Head of caudate nucleus (tissue), 42 donors: ENCODE results near the gene COL2A1.
A peak's percentile ranks its signal among the peaks of the same experiment; 100 is the strongest.

Experiments
- DNase-seq, 42 donors: peaks; one replicate each; pipeline versions ENCODE4 v3.0.0 to v3.0.0-alpha.2; 2020 to 2021; ENCODE audit warnings: mixed read lengths in 7 of 42
- intact Hi-C: fragments of 100-400 bp; cut with DNase I; formaldehyde crosslinking; loops from one replicate; pipeline ENCODE4 v1.15.0; 2022

Gene COL2A1

DNA sequence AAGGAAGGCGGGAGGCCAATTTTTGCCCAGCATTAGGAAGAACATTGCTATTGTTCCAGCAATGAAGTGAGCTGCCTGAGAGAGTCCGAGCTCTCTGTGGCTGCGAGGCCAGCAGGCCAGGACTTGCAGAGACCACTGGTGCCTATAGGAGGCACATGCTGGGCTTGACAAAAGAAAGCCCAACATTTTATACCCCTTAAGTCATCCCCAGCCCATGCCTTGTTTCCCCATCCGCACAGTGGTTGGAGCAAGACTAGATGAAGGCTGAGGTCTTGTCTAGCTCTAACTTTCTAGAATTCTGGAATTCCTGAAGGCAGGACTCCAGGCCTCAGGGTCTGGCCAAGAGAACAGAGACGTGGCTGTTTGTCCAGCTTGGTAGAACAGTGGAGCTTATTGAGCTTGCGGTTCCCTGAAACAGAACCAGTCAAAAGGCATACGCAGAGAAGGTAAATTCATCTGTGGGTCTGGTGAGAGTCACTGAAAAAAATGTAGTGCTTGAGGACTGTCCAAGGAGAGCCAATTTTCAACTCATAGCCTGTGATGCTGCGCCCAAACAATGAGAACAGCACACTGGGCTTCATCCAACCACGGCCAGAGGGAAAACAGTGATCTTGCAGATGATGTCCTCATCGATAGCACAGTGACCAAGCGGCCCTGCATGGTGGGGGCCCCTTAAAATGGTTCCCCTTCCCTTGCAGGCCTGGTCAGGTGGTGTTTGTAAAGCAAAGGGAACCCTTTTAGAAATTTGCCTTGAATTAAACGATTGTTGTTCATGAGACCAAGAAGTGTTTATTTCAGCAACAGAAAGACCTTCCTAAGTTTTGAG is 27.1 kb upstream of the COL2A1 start:
- no peak for DNase-seq

DNA sequence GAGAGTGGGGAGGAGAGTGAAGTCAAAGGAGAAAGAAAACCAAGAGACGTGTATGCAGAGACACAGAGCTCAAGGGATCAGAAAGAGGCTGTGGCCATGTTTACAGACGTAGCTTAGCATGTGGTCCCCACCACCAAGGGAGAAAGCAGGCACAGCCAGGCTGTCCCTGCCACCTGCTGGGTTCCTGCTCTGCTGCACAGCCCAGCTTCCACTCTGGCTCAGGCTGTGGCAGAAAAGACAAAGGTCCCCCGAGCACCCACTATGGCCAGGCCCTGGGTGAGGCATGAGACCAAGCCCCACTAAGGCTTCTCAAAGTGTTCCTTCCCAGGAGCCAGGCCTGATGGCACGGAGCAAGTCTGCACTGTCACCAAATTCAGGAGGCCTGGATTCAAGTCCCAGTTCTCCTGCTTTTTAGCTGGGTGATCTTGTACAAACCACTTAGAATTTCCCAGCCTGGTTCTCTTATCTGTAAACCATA is 25.9 kb upstream of the COL2A1 start:
- intact Hi-C loops: no loop called here
- DNase-seq: no peak

More for the DNA sequence above, 27.1 kb upstream of the COL2A1 start:
- intact Hi-C loops: no loop called here

DNA sequence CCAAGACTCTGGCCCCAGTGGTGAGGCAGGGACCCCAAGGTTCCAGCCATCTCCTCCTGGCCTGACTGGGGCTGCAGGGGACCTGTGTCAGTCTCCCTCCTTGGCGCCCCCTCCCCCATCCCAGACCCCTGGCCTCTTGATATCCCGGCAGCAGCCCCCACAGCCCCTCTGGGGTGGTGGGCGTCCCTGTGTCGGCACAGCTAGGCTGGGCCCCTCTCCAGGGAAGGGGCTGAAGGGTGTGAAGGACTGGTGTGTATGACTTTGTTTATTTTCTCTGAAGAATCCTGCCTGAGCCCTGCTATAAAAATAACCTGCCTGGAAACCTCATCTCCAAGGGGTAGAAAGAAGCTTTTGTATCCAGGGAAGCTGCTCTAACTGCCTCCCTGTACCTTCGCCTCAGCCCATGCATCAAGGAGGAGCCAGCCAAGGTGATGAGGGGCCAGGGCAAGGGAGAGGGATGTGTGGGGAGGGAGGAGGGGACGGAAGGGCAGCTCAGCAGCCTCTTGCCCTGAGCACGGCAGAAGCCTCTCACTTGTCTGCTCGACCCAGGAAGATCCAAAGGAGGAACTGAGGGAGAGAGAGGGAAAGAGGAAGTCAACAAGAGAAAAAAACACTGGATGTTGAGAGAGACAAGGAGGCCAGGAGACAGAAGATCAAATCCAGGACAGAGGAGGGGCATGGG is 25.4 kb upstream of the COL2A1 start:
- no peak for DNase-seq
- intact Hi-C loops: no loop called here

DNA sequence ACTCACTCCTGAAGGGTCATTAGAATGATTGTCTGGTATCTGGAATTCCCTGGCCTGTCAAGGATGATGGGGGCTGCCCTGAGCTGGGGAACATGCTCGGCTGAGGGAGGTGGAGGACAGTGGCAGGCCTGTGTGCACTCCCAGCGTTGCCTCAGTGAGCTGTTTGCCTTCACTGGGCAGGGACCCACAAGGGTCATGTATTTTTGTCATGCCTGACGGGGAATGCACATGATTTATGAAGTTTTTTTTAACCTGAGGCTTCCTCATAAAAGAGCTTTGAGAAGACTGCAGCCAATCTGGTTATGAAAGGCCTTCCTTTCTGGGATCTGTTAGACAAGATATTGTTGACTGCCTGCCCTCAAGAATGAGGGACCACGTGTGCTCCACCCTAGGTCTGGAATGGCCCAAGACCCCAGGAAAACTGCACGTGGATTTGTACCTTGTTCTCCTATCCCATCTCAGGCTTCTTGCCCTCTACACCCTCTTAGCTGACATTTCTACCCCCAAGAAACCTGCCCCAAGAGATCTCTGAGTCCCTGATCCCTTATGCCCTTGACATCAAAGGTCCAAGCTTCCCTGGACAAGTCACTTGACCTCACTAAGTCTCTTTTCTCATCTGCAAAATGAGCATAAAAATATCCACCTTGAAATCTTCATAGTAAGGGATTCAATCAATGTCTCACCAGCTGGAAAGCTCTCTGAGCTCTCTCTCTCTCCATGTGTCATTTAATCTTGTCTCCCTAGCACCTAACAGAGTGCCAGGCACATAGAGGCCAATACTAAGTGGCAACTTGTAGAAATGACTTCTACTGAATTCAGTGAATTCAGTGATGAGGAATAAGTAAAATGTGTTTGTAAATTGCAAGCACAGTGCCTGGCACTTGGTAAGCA is 24.5 kb upstream of the COL2A1 start:
- intact Hi-C loops: no loop called here
- DNase-seq: no peak

DNA sequence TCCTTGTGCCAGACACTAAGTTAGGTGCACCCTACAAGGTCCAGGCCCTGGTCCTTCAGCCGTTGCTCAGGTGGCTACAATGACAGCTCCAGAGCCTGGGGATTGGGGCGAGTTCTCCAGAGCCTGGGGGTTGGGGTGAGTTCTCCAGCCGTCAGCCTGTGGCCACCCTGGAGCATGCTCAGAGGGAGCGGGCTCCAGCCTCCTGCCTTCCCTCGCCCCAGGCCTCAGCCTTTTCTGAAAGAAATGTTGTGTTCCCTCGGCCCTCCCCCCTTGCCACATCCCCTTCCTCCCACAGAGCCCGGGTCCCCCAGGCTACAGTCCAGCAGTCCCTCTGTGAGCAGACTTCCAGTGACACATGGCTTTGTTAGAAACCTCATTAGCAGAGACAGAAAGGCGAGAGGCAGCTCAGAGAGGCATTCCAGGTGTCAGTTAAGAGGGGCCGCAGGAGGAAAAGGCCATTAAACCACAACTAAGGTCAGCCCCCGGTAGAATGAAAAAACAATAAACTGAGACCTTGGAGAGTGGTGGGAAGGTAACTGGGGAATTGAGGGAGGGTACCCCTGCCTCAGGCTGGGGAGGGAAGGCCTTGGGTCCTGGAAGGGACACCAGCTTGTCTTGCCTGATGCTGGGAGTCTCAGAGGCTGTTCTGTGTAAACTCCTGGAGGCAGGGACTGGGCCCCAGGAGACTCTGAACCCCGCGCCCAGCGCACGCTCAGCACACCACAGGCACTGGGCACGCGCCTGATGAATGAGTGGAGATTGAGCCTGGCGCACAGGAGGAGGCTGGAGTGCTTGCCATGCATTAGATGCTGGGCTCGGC is 23.1 kb upstream of the COL2A1 start:
- no peak for DNase-seq
- intact Hi-C loops: no loop called here

DNA sequence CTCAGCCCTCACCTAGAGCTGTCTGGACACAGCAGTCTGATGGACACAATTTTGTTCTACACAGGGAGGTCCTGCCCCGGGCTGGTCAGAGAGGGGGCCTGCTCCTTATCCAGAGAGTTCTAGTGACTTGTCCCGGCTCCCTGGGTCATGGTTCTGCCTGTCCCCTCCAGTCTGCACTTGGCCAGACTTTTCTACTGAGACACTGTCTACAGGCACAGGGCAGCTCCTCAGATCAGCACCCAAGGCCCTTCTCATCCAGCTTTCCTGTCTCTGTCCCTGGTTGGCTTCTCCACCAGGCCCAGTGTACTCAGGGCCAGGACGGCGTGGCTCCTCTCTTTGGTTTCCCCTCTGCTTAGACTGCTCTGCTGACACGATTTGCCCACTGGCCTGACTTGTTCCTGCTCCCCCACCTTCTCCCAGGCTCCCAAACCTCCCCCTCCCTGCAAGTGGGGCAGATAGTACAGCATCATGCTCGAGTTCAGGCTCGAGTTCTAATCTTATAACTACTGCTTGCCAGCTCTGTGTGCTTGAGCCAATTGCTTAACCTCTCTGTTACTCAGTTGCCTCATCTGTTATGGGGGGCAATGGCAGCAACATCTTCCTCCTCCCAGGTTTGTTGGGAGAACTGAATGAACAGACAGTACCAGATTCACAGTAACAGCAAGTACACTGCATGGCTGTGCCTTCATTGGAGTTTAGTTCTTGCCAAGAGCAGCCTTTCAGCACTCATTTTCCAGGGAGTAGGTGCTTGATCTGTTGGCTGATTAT is 22.0 kb upstream of the COL2A1 start:
- intact Hi-C loops: no loop called here

DNA sequence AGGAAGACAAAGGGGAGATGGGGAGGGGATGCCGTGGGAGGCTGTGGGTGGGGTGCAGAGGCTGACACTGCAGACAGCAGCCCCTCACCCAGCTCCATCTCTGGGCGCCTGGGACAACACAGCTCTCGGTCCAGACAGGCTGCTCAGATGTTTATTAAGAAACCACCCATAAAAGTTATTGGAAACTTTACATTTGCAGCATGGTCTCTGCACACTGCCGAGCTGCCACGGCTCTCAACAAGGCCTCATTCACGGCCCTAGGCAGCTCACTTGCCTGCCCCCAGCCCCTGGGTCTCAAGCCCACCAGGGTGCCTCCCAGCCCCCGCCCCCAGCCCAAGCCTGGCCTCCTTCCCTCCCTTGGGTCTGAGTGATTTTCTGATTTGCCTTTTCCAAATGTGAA is 21.0 kb upstream of the COL2A1 start:
- intact Hi-C loops: no loop called here
- no peak for DNase-seq

More for the DNA sequence above, 22.0 kb upstream of the COL2A1 start:
- no peak for DNase-seq

DNA sequence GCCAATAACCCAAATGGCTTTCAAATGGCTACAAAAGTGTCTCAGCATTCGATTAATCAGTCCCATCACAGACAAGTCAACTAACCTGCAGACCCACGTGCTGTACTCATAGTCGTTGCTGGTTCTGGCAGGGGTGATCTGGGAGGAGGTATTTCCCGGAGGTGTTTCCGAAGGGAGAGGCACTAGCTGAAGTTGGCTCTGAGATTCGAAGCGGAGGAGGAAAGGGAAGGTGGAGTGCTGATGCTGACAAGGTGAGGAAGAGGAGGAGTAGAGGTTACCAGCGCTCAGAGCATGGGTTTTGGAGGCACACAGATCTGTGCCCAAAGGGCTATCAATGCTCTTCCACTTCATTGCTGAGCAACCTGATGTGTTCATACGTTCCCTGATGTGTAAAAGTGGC is 20.5 kb upstream of the COL2A1 start:
- no peak for DNase-seq

DNA sequence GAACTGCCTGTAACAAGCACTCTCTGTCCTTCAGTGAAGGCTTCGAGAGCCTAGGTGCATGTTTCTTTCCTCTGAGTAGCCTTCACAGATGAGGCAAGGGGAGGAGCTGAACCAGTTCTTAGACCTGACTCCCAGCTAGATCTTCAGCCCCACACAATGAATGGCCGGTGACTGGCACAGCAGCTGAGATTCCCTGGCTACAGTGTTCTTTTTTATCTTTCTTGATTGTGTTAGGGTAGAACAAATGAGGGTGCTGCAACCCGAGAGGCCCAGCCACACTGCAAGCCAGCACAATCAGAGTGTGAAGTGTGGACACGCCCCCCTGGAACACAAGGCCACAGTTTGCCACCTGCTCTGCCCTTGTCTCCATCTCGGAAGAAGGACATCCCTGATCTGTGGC is 19.1 kb upstream of the COL2A1 start:
- intact Hi-C loops: no loop called here
- DNase-seq: no peak

More for the DNA sequence above, 20.5 kb upstream of the COL2A1 start:
- intact Hi-C loops: no loop called here

DNA sequence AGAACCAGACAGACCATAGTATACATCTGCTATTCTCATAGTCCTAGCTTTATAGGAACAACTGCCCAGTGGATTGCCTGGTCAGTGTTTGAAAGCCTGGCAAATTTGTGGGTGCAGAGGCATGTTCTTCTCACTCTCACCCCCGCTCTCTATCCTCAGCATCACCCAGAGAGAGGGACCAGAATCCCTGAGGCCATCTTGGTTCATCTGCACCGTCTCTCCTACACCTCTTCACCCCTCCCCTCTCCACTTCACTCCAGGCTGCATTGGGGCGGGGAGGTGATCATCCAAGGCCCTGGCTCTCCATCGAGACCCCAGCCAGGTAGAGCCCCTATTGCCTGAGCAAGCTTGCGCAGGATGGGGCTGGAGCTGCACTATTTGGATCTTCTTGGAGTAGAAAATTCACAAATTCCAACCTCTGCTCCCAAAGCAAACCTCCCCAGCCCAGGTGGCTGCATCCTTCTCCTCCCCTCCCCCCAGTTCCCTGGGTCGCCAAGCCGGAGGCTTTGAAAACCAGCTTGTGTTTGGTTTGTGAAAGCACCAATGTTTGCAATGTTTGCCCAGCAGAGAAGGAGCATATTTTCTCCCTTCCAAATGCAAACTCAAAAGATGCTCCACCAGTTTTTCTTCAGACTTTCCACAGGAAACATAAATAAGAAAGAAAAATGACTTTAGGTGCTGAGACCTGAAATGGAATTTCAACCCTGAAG is 18.6 kb upstream of the COL2A1 start:
- no peak for DNase-seq
- intact Hi-C loops: no loop called here

DNA sequence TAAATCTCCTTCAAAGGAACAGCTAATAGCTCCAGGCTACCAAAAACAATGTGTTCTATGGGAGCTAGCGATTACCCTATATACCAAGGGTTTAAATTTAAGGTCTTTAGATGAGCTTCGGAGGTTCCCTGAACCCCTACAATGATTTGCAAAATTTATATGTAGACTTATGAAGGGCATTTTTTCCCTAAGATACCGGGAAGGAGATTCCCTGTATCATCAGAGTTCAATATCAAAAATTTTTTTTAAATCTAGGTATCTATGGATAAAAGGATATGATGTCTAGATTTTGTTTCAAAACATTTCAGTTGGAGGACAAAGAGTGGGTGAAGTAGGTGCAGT is 17.9 kb upstream of the COL2A1 start:
- DNase-seq: no peak
- intact Hi-C loops: no loop called here

DNA sequence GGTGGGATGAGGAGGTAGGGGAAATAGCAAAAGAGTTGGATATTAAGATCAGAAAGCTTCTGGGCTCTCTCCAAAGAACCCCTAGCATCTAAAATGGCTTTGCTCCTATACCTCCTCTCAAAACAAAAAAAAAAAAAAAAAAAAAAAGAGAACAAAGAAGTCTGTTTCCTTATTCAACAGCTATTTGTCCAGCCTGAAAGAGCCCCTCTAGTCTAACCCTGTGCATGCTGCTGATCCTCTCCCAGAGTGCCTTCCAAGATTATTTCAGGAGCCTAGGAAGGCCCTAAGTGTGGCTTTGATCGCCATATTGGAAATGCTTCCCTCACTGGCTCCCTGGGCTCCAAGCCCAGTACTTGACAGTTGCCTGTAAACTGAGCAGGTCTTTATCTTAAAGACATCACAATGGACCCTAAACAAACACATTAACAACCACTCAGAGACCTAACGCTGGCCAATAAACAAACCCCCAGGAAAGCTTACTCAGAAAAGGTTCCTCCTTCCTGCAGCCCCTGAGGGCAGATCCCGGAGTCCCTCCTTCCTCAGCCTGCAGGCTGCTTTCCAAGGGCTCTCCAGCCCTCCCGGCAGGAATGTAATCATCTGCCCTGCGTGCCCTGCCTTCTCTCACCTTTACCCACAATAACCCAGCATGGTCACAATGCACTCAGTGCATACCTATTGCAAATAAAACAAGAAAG is 17.4 kb upstream of the COL2A1 start:
- intact Hi-C loops: no loop called here
- DNase-seq: no peak

DNA sequence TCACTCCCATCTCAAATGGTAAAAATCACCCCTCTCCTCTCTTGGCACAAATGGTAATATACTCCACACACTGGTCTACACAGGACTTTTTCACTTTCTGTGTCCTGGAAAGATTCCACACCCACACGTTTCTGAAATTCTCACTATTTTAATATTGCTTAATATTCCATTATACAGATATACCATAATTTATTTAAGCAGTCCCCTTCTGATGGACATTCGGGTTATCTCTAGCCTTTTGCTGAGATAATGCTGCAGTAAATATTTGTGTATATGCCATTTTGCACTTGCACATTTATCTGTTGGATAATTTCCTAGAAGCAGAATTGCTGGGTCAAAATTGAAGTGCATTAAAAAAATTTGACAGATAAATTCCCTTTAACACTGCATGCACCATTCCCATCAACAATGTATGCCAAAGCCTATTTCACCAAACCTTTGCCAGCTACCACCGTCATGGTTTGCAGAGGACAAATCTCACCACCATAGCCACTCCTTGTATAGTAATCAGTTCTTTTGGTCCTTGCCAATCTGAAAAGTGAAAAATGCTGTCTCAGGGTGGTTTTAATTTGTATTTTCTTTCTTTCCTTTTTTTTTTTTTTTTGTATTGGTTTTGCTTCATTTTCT is 15.5 kb upstream of the COL2A1 start:
- intact Hi-C loops: no loop called here
- DNase-seq: no peak

DNA sequence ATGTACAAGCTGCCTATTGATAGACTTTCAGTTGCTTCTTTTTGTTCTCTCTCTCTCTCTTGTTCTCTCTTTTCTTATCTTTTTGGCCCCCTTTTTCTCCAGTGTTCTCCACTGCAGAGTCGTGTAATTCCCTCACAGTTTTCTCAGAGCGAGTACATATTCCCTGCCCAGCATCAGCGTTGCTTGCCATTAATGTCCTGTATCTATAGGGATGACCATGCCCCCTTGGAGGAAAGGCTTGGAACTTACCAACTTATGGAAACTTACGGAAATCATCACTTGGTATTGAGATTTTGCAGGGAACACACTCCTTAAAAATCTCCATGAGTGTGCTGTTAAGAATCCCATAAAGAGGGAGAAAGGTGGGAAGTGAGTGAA is 14.3 kb upstream of the COL2A1 start:
- intact Hi-C loops: no loop called here
- no peak for DNase-seq

DNA sequence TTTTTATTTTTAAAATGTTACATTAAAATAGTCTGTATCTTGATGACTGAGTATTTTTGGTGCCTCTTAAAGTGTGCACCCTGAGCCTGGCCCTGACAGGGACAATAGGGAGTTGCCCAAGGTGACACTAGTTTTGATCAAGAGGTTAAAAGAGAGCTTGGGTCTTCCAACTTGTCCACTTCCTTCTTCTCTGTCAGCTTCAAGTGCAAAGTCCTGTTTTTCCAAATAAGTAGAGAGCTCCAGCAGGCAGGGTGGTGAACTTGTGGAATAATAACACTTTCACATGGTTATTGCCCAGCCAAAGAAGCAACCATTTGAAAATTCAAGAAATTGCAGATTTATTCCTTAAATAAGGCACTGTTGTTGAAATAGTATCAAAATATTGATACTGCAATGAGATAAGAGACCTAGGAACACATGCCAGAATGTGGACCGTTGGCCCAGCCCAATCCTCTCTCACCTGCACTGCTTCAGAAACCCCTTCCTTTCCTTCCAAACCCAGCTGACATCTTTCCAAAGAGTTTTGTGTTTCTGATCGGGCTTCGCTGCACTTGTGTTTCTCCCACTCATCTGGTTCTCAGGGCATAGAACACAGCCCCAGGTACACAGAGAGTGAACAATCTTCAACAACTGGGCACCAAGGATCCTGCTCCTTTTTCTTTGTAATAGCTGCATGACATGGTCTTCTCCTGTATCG is 13.8 kb upstream of the COL2A1 start:
- no peak for DNase-seq
- intact Hi-C loops: no loop called here

DNA sequence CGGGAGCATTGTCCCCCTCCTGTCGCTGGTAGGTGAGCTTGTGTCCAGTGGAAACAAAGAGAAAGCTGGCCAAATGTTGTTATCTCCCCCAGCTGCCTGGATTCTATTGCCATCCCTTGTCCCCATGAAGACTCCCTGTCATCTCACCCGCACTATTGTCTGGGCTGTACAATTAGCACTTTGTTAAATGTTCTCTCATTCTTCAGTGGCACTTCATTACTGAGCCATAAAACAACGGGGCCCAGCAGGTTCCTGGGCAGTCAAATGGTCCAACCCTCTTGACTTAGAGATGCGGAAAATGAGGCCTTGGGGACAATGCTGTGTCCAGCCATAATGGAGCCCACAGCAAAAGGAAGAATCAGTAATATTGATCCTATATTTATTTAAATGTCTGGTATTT is 13.2 kb upstream of the COL2A1 start:
- peak in 20 of 42 donors; percentile 12 to 73 (median 35) for DNase-seq

More for the DNA sequence above, 13.2 kb upstream of the COL2A1 start:
- intact Hi-C loops: no loop called here
